Keratinocyte (primary cell): ENCODE measurements around the gene CLCN7. TPM values are rescaled to one million over a fixed set of nuclear protein-coding genes. Genes with fewer than 3 reads are reported as not detected.

Experiments used
- DNase-seq: peaks from one replicate; pipeline ENCODE4 v3.0.0-alpha.2; 2011; ENCODE audit warnings: low read depth, missing footprints, low spot score
- FAIRE-seq: peaks from 2 replicates; lab custom pipeline; 2011; peaks lifted over from hg19 to GRCh38; lab: Jason Lieb, UNC
- H2AFZ ChIP-seq: 2 replicates; pipeline ENCODE4 v1.6.0; 2012; ENCODE audit warnings: low read length, control low read depth, inconsistent platforms; ENCODE audit not compliant: control insufficient read depth
- H3K27ac ChIP-seq: 2 replicates; pipeline ENCODE4 v1.5.1; 2011; ENCODE audit warnings: low read length; ENCODE audit not compliant: control insufficient read depth, insufficient read depth
- H3K27me3 ChIP-seq: 3 replicates; pipeline ENCODE4 v1.6.0; 2011; ENCODE audit warnings: low read length; ENCODE audit not compliant: control insufficient read depth, insufficient read depth; ENCODE audit errors: extremely low read depth
- H3K36me3 ChIP-seq, 2 experiments: 2 replicates in 1 of 2; 3 replicates in 1 of 2; pipeline ENCODE4 v1.5.1; 2011; ENCODE audit warnings: low read length in 2 of 2, mild to moderate bottlenecking in 1 of 2; ENCODE audit not compliant: control insufficient read depth in 2 of 2, insufficient read depth in 2 of 2; ENCODE audit errors: extremely low read depth in 1 of 2
- H3K4me1 ChIP-seq: 3 replicates; pipeline ENCODE4 v1.5.1; 2011; ENCODE audit warnings: low read length; ENCODE audit not compliant: control insufficient read depth, insufficient read depth; ENCODE audit errors: extremely low read depth
- H3K4me2 ChIP-seq: 3 replicates; pipeline ENCODE4 v1.6.0; 2011; ENCODE audit warnings: low read depth, low read length; ENCODE audit not compliant: control insufficient read depth, insufficient read depth; ENCODE audit errors: extremely low read depth
- H3K4me3 ChIP-seq, 3 experiments: fragments of 200-600 bp in 1 of 3; sonication (generic) in 1 of 3; 2 replicates in 2 of 3; 3 replicates in 1 of 3; pipeline ENCODE4 v1.5.1; 2011 to 2016; ENCODE audit warnings: low read length in 3 of 3, mild to moderate bottlenecking in 3 of 3, control low read depth in 2 of 3, inconsistent platforms in 1 of 3, low read depth in 1 of 3, mixed read lengths in 1 of 3, mixed run types in 1 of 3, moderate library complexity in 1 of 3; ENCODE audit not compliant: control insufficient read depth in 2 of 3, insufficient read depth in 2 of 3; ENCODE audit errors: extremely low read depth in 1 of 3
- H3K79me2 ChIP-seq: 2 replicates; pipeline ENCODE4 v1.6.0; 2012; ENCODE audit warnings: low read length; ENCODE audit not compliant: control insufficient read depth, insufficient read depth
- H3K9ac ChIP-seq: 3 replicates; pipeline ENCODE4 v1.6.0; 2011; ENCODE audit warnings: low read length; ENCODE audit not compliant: control insufficient read depth, insufficient read depth; ENCODE audit errors: extremely low read depth
- H3K9me1 ChIP-seq: 3 replicates; pipeline ENCODE4 v1.6.0; 2011; ENCODE audit warnings: low read length; ENCODE audit not compliant: control insufficient read depth, insufficient read depth; ENCODE audit errors: extremely low read depth
- H3K9me3 ChIP-seq: 2 replicates; pipeline ENCODE4 v1.5.1; 2012; ENCODE audit warnings: low read depth, low read length; ENCODE audit not compliant: control insufficient read depth
- H4K20me1 ChIP-seq: 3 replicates; pipeline ENCODE4 v1.6.0; 2011; ENCODE audit warnings: low read length; ENCODE audit not compliant: control insufficient read depth, insufficient read depth; ENCODE audit errors: extremely low read depth
- CTCF ChIP-seq, 3 experiments: IDR thresholded peaks in 1 of 3; conservative IDR thresholded peaks in 1 of 3; optimal IDR thresholded peaks in 1 of 3; 2 replicates in 2 of 3; 3 replicates in 1 of 3; pipeline versions ENCODE3 to v1.5.1; 2011; ENCODE audit warnings: low read length in 3 of 3, mild to moderate bottlenecking in 3 of 3, moderate library complexity in 2 of 3, control low read depth in 1 of 3, inconsistent platforms in 1 of 3; ENCODE audit not compliant: insufficient read depth in 2 of 3; ENCODE audit errors: extremely low read depth in 1 of 3
- EZH2 ChIP-seq: IDR thresholded peaks from one replicate; pipeline ENCODE4 v1.6.1; 2012; ENCODE audit warnings: inconsistent platforms, mild to moderate bottlenecking, low read length, moderate library complexity
- dilution Hi-C: fragments of 300-500 bp; cut with MboI; formaldehyde crosslinking; loops from one replicate; pipeline ENCODE4 v1.7.0; 2020; ENCODE audit warnings: low sequenced_read_pairs; ENCODE audit not compliant: extremely low pct_ligation_motif_present
- polyA plus RNA-seq, 5 experiments: library from polyadenylated mRNA; depleted of rRNA in 3 of 5; stranded (reverse) in 3 of 5; stranded (forward) in 1 of 5; unstranded in 1 of 5; fragments of >200 nt; gene quantifications; 1 replicate in 1 of 5; 2 replicates in 3 of 5; 3 replicates in 1 of 5; pipeline versions ENCODE4 v1.2.1 to v1.2.3, GENCODE V29; 2011 to 2012; ENCODE audit warnings: missing spikeins in 2 of 5, low read depth in 1 of 5, low replicate concordance in 1 of 5

The CLCN7 gene
- polyA plus RNA-seq, 1 donor (not counting 4 experiments of a cell fraction or from before 2014, with no cell fraction given): 13.3 TPM

GRCh38 chr16:1446296-1447080 is 28.3 kb downstream of the CLCN7 start:
- Histone ChIP-seq H3K4me3 (no peak overlapping the region), H3K27me3 (no peaks in the 10 kb centered on the region), H3K27ac (no peak overlapping the region), H4K20me1 (no peaks in the 10 kb centered on the region), H3K4me2 (no peak overlapping the region), H3K9me3 (no peaks in the 10 kb centered on the region), H3K79me2 (no peaks in the 10 kb centered on the region), H3K4me1 (no peaks in the 10 kb centered on the region), H3K36me3 (peaks cover 0 to 18% of the 10 kb centered on the region in 2 experiments), H3K9me1 (no peaks in the 10 kb centered on the region), H3K9ac (no peak overlapping the region), H2AFZ (no peak overlapping the region)
- no peak for TF ChIP-seq EZH2
- TF ChIP-seq CTCF (optimal IDR thresholded peaks at IDR 0.05 in 1 of 3, IDR thresholded peaks at IDR 0.05 in 1 of 3, conservative IDR thresholded peaks at IDR 0.05 in 1 of 3; ENCODE audit: extremely low read depth in 1 of 3, insufficient read depth in 2 of 3, low read length in 3 of 3): no peak
- FAIRE-seq (no peak), DNase-seq (no peak)
- dilution Hi-C loops: no loop called here

DNA sequence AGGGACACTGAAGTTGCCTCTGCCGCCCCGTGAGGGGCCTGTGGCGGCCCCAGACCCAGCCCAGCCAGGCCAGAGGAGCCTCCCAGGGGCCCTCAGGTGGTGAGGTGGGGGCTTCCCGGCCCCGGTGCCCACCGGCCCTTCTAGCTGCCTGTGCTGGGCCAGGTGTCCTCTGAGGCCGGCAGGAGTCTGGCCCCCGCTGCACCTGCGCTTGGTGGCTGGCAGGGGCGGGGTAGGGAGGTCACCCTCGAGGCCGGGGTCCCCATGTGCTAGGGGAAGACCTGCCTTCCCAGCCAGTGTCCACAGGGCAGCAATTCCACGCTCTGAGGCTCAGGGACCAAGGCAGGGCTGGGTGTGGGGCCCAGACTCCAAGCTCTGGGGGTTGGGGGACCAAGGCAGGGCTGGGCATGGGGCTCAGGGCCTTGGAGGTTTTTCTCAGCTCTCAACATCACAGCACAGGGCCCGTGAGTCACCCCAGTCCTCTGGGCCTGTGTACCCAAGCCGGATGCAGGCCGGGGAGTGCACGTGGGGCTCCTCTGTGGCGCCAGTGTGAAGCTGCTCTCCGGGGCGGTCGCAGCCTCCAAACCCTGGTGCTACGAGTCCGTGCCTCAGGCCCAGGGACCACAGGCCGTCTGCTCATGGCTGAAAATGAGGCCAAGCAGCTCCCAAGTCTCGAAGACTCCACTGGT is 29.2 kb downstream of the CLCN7 start:
- H3K4me1 ChIP-seq: no peaks in the 10 kb centered on the region
- no peaks in the 10 kb centered on the region for H4K20me1 ChIP-seq
- no peak overlapping the region for H2AFZ ChIP-seq
- no peak overlapping the region for H3K27ac ChIP-seq
- H3K79me2 ChIP-seq: no peaks in the 10 kb centered on the region
- H3K27me3 ChIP-seq: no peaks in the 10 kb centered on the region
- peaks cover 0 to 12% of the 10 kb centered on the region in 2 experiments for H3K36me3 ChIP-seq
- H3K9me3 ChIP-seq: no peaks in the 10 kb centered on the region
- FAIRE-seq (no peak), DNase-seq (no peak)
- H3K9ac ChIP-seq: no peak overlapping the region
- no peak overlapping the region for H3K4me2 ChIP-seq
- dilution Hi-C loops: no loop called here
- no peaks in the 10 kb centered on the region for H3K9me1 ChIP-seq
- TF ChIP-seq CTCF (optimal IDR thresholded peaks at IDR 0.05 in 1 of 3, IDR thresholded peaks at IDR 0.05 in 1 of 3, conservative IDR thresholded peaks at IDR 0.05 in 1 of 3; ENCODE audit: extremely low read depth in 1 of 3, insufficient read depth in 2 of 3, low read length in 3 of 3): no peak
- no peak for TF ChIP-seq EZH2
- H3K4me3 ChIP-seq: no peak overlapping the region
